OCI-LY1 (cell line): ENCODE results near the gene CLRN2.

Experiments used
- CTCF ChIP-seq: fragments of 200-600 bp; sonication (generic), shearing (Covaris generic); IDR thresholded peaks from 2 replicates; pipeline ENCODE4 v1.5.1; 2017; ENCODE audit warnings: mild to moderate bottlenecking, antibody characterized with exemption, low read length, moderate library complexity, mixed read lengths
- EZH2 ChIP-seq: fragments of 200-600 bp; sonication (generic), shearing (Covaris generic); IDR thresholded peaks from 2 replicates; pipeline ENCODE4 v1.8.0; 2017; ENCODE audit warnings: borderline replicate concordance, mixed run types, mild to moderate bottlenecking, antibody characterized with exemption, low read length, moderate library complexity, mixed read lengths

GRCh38 chr4:17510582-17510981 is 4.4 kb upstream of the CLRN2 start:
- TF ChIP-seq CTCF (no peak), EZH2 (no peak)
